Measurements from ENCODE around the gene PSMA8. TPM values are rescaled to one million over a fixed set of nuclear protein-coding genes. Genes with fewer than 3 reads are reported as not detected.

The PSMA8 gene
- total RNA-seq, result not detected in 2 replicates

DNA sequence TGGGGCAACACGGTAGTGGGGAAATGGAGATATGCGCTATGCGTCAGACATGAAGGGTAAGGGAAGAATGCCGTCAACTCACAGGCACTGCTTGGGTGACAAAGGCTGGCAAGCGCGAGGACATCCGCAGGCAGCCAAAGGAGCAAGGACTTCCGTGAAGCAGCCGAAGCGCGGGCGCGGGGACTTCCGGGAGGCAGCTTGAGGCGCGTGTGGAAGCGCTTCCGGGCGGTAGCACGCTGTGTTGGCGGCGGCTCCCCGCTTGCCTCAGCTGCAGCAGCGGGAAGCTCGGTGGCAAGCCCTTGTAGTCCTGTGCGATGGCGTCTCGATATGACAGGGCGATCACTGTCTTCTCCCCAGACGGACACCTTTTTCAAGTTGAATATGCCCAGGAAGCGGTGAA lies at the start of gene PSMA8:
TSS of gene PSMA8 (plus strand) at position 218 of the 400 bp plus-strand sequence. CDS start at position 315, 97 bp downstream.

DNA sequence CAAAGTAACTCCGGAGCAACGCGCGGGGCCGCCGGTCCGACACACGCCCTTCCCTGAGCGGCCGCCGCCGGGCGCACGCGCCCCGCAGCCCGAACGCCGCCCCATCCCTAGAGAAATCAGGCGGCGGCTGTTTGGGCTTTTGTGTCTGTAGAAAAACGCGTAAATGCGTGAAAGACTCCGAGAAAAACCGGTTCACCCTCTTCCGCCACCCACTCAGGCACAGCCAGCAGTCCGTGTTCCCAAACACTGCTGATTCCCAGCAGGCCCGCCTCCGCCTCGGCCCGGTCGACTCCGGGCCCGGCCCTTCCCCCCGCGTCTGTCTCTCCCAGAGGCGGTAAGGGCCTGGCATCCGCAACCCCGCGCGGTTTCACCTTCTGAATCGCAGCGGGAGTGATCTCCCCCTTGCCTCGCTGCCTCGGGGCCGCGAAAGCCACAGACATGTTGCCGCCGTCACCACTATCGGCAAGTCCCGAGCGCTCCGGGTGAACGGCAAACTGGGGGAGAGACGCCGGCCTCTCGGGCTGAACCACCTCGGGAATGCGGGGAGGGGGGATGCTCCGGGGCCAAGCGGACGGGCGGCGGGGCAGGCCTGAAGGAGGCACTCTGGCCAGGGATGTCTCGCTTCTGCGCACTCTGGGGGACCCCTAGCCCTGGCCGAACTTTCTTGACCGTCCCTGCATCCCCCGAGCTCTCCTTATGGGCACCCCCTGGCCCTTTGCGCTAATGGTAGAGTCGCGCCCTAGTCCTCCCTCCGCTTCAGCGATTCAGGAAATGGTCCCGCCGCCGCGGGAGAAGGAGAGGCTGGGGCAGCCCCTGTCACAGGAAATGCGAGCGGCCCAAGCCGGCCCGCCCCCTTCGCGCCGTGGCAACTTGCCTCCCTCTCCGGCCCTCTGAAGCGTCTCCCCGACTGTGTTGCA lies 43.3 kb upstream of the PSMA8 start, which contains the start of gene SS18:
TSS of gene SS18 (minus strand) at position 484 of the 917 bp plus-strand sequence. CDS start at position 440, 44 bp downstream.

DNA sequence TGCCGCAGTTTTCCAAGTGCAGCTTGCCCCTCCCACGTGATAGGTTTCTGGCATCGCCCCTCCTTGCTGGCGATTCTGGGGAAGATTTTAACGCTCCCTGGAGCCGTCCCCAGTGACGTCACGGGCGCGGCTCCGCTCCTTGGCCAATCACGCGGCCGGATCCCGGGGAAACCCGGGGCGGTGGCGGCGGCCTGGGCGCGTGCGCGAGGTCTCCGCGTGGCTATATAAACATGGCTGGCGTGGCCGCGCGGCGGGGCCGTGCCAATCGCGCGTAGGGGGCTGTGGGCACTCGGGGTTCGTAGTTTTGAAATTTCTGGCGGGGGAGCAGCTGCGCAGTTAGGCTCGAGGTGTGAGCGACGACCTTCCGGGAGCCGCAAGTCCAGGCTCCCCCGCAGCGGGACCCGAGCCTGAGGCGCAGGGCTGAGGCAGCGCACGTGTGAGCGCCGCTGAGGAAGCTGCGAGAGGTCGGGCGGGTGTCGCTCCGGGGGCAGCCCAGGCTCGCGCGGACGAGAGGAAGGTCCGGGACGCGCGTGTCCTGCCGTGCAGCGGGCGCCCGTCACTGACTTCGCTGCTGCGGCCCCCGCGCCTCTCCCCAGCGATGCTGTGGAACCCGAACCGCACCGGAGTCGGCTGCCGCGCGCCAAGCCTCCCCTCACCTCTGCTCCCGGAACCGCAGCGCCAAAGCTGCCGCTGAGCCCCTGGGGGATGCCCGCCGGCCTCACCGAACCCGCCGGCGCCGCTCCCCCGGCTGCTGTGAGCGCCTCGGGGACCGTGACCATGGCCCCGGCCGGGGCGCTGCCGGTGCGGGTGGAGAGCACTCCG lies 92.8 kb downstream of the PSMA8 start, which contains the start of gene TAF4B:
TSS of gene TAF4B (plus strand) at position 217 of the 822 bp plus-strand sequence. CDS start at position 706, 489 bp downstream.

Other genes with a start within 250 kb of the PSMA8 start
- 108 and 139 TPM in 2 replicates for gene SS18, start 43.3 kb upstream of the PSMA8 start, total RNA-seq
- gene TAF4B, start 92.6 kb downstream of the PSMA8 start, total RNA-seq, result 2.3 and 3.1 TPM in 2 replicates